ENCODE measurements around the gene NANOS2.

DNA sequence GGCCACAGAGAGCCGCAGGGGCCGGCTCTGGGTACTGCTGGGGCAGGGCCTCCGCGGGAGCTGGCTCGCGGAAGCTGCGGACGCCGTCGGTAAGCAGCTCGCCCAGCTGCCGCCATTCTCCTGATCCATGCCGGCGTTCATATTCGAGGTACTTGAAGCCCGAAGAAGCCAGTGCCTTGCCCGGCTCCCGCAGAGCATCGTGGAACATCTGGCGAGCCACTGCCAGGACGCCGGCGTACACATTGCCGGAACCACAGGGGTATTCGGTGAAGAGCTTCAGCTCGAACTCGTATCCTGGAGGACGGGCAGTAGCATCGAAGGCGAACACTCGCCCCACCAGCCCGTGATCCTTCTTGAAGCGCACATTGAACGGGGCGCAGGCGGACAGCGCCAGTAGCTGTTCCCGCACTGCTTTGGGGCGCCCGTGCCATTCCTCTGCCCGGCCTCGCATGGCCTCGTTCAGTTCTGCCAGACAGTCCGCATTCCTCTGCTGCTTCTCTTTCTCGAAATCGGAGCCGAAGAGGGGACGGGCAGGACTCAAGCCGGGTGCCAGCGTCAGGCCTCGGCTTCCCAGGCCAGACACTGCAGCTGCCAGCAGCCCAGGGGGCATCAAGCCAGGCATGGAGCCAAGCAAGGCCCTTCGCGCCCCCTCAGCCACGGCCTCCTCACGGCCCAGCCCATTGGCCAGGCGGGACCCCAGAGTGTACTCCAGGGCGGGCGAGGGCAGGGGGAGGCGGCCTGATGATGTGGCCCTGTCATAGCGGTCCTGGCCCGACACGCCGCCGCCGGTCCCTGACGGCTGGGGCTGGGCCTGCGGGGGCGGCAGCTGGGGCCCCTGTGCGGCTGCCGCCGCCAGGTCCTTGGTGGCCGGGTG is 29.7 kb downstream of the NANOS2 start:
- TF ChIP-seq, protein P1, sequence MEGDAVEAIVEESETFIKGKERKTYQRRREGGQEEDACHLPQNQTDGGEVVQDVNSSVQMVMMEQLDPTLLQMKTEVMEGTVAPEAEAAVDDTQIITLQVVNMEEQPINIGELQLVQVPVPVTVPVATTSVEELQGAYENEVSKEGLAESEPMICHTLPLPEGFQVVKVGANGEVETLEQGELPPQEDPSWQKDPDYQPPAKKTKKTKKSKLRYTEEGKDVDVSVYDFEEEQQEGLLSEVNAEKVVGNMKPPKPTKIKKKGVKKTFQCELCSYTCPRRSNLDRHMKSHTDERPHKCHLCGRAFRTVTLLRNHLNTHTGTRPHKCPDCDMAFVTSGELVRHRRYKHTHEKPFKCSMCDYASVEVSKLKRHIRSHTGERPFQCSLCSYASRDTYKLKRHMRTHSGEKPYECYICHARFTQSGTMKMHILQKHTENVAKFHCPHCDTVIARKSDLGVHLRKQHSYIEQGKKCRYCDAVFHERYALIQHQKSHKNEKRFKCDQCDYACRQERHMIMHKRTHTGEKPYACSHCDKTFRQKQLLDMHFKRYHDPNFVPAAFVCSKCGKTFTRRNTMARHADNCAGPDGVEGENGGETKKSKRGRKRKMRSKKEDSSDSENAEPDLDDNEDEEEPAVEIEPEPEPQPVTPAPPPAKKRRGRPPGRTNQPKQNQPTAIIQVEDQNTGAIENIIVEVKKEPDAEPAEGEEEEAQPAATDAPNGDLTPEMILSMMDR (IDR thresholded peaks at IDR 0.05) = no peak
- TF ChIP-seq POLR2AphosphoS5 (IDR thresholded peaks at IDR 0.05) = no peak
- no peak for TF ChIP-seq POLR2A (IDR thresholded peaks at IDR 0.05)

Measured in suprapubic skin (tissue), 4 donors.